ENCODE measurements around the gene NCK2.

GRCh38 chr2:105853354-105854088 lies 108.8 kb downstream of the NCK2 start:
- TF ChIP-seq POLR2A (IDR thresholded peaks at IDR 0.05), result no peak
- TF ChIP-seq CTCF (IDR thresholded peaks at IDR 0.05), result no peak
